WERI-Rb-1 (cell line): Measurements from ENCODE around the gene ANXA6.

ENCODE experiments used
- DNase-seq: peaks from one replicate; pipeline ENCODE4 v3.0.0-alpha.2; 2020
- H3K27ac ChIP-seq: fragments of 250-450 bp; sonication (Bioruptor Pico); 2 replicates; pipeline ENCODE4 v1.5.1; 2020; ENCODE audit warnings: mild to moderate bottlenecking, moderate library complexity
- H3K27me3 ChIP-seq: fragments of 250-450 bp; sonication (Bioruptor Pico); 2 replicates; pipeline ENCODE4 v1.5.1; 2021; ENCODE audit warnings: mild to moderate bottlenecking, low read depth, moderate library complexity; ENCODE audit not compliant: insufficient read depth, severe bottlenecking
- H3K36me3 ChIP-seq: fragments of 250-450 bp; sonication (Bioruptor Pico); 2 replicates; pipeline ENCODE4 v1.5.1; 2020; ENCODE audit warnings: mild to moderate bottlenecking, moderate library complexity
- H3K4me3 ChIP-seq: 2 replicates; pipeline ENCODE4 v1.5.1; 2011; ENCODE audit warnings: low read depth, mild to moderate bottlenecking, control low read depth, low read length
- H3K9me3 ChIP-seq: fragments of 250-450 bp; sonication (Bioruptor Pico); 2 replicates; pipeline ENCODE4 v1.5.1; 2021; ENCODE audit warnings: mild to moderate bottlenecking, moderate library complexity; ENCODE audit not compliant: severe bottlenecking
- CTCF ChIP-seq: IDR thresholded peaks from 2 replicates; pipeline ENCODE4 v1.5.1; 2011; ENCODE audit warnings: low read depth, mild to moderate bottlenecking, control low read depth, inconsistent platforms, low read length

Gene ANXA6

GRCh38 chr5:151142933-151143332 is 14.6 kb downstream of the ANXA6 start:
- no peak overlapping the region for H3K27ac ChIP-seq
- H3K9me3 ChIP-seq, result no peaks in the 10 kb centered on the region
- H3K27me3 ChIP-seq, result no peaks in the 10 kb centered on the region
- no peaks in the 10 kb centered on the region; the same call in 1 of the 2 replicates for H3K36me3 ChIP-seq
- no peak overlapping the region for H3K4me3 ChIP-seq
- no peak for TF ChIP-seq CTCF
- DNase-seq, result no peak

- H3K36me3 ChIP-seq, result peaks cover 7% of the 10 kb centered on the region; the same call in 1 of the 2 replicates
- H3K27ac ChIP-seq, result no peak overlapping the region
- no peak overlapping the region for H3K4me3 ChIP-seq
- no peaks in the 10 kb centered on the region for H3K9me3 ChIP-seq
- TF ChIP-seq CTCF, result no peak
- DNase-seq, result no peak
- no peaks in the 10 kb centered on the region for H3K27me3 ChIP-seq
Measured at GRCh38 chr5:151141535-151141934, 16.0 kb downstream of the ANXA6 start.

DNA sequence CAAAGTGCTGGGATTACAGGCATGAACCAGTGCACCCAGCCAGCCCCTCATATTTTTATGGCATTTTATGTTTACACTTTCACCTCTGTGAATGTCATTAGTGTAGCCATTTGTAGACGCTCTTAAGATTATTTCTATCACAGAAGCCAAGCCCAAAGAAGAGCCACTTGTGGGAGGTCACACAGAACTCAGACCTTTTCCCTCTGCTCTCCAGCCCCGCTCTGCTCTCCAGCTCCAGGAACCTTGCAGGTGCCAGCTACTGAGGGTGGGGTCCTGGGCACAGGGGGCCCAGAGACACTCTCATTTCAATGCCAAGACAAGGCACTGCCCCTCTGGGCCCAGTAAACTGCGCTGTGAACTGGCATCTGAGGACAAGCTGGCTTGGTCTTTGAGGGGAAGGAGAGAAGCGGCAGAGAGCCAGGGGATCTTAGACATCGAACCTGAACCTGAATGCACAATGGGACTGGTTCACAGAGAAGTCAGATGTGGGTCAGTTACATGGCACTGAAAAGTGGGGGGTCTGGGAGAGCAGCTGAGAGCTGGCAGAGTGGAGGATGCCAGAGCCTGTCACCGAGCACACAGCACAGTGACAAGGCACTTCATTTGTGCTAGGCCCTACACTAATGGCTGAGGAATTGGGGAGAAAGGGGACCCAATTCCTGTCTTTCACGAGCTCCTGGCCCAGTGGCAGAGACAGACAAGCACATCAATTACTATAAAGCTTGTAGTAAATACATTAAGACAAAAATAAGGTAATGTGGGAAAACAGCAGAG is 16.7 kb downstream of the ANXA6 start:
- DNase-seq, result no peak
- H3K36me3 ChIP-seq, result peaks cover 10% of the 10 kb centered on the region; the same call in 1 of the 2 replicates
- H3K9me3 ChIP-seq, result no peaks in the 10 kb centered on the region
- H3K27ac ChIP-seq, result no peak overlapping the region
- TF ChIP-seq CTCF, result no peak
- H3K27me3 ChIP-seq, result no peaks in the 10 kb centered on the region
- H3K4me3 ChIP-seq, result no peak overlapping the region

DNA sequence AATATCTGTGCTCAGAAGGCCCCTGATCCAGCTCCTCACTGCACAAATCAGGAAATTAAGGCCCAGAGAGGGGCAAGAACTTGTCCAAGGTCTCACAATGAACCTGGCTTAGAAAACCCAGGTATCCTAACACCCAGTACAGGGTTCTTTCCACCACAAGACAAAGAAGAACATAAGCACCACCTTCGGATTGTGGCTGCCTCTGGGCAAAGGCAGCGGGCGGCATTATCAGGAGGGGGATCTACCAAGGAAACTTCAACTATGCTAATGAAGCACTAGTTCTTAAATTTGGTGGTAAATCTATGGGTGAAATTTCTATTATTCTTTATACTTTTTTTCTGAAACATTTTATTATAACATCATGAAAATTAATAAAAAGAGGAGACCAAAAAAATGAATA is 17.9 kb downstream of the ANXA6 start:
- H3K27ac ChIP-seq, result no peak overlapping the region
- H3K27me3 ChIP-seq, result no peaks in the 10 kb centered on the region
- no peak for TF ChIP-seq CTCF
- no peak for DNase-seq
- H3K4me3 ChIP-seq, result no peak overlapping the region
- H3K36me3 ChIP-seq, result peaks cover 10% of the 10 kb centered on the region; the same call in 1 of the 2 replicates
- H3K9me3 ChIP-seq, result no peaks in the 10 kb centered on the region

DNA sequence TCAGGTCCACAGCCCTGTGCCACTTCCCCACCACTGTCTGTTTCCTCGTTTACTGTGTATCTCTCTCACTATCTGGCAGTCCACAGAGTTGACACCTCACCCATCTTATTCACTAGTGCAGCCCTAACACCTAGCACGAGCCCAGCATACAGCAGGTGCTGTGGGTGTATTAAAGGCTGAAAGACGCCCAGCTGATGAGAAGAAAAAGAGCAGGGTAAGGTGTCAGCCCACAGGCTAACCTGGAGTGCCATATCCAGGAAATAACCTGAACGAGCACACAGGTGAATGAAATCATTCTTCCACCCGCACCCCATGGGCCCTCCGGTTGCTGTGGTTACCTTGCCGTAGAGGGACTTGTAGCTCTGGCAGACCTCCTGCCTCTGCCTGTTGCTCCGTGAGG is 18.6 kb downstream of the ANXA6 start:
- TF ChIP-seq CTCF, result no peak
- peaks cover 13% of the 10 kb centered on the region for H3K36me3 ChIP-seq
- no peak overlapping the region for H3K27ac ChIP-seq
- H3K9me3 ChIP-seq, result no peaks in the 10 kb centered on the region
- no peaks in the 10 kb centered on the region for H3K27me3 ChIP-seq
- no peak for DNase-seq
- H3K4me3 ChIP-seq, result no peak overlapping the region

- no peak overlapping the region for H3K27ac ChIP-seq
- H3K27me3 ChIP-seq, result no peaks in the 10 kb centered on the region
- no peak overlapping the region for H3K4me3 ChIP-seq
- no peaks in the 10 kb centered on the region for H3K9me3 ChIP-seq
- no peak for TF ChIP-seq CTCF
- H3K36me3 ChIP-seq, result peaks cover 13% of the 10 kb centered on the region
- DNase-seq, result peak; percentile 53
Measured at GRCh38 chr5:151138114-151138513, 19.5 kb downstream of the ANXA6 start.
